ENCODE data around the gene IRF2.

IRF2 gene

DNA sequence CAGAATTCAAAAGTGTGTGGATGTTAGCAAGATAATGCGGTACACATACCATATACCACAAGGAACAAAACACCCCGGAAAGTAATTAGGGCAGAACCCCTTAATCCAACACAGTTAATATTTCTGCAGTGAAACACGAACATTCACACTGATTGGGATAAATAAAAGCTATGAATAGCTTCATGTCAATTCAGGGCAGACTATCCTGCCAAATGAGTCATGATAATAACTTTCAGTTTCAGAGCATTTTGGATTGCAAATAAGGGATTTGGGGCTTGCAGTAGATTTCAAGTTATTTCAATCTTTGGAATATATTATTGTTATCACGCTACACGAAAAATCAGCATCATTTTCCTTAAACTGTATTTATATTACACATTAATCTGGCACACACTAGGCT is 24.3 kb downstream of the IRF2 start:
- DNase-seq: no peak

DNA sequence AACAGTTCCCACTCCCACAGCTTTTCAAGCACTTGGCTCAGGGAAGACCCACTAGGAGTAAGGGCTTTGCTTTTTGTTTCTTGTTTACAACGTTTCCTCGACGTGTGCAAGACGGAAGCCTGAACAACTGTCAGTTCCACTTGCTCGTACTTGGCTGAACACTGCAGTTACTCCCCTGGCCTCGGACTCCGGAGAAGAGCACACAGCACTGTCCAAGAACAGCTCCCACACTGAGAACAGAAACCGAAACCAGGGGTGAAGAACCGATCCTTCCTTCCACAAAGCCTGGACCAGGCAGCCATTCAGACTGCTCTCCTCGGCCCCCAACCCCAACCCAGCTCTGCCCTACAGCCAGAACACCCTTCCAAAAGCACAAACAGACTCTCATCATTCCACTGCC is 25.5 kb downstream of the IRF2 start:
- DNase-seq: no peak

DNA sequence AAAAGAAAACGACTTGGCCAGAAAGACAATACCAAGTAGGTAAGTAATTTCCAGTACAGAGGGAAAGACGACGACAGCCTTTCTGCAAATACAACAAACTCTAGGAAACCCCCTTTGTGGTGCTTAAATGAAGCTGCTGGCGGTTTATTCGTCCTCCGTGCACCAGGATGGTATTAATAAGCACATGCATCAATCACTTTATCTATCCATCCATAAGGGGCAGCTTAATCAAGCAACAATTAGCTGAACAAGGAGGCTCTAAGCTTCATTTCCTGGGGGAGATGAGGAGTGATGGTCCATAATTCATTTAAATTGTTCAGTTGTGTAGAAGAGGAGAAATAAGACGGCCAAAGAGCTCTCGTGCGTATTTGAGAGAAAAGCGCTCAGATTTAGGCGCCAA is 26.2 kb downstream of the IRF2 start:
- no peak for DNase-seq

DNA sequence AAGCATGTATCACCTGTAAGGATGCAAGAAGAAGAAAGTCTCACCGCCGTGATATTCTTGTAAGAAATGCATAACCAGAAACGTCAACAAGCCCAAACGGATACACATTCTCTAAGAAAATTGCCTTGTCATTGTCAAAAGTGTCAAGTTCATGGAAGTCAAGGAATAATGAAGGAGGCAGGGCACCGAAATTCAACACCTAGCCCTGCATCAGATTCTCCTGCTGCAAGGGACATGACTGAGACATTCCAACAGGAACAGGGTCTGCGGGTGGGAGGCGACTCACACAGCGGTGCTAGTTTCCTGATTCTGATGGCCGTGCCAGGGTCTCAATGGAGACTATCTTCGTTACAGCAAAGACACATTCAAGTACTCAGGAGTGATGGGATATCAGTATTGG is 26.7 kb downstream of the IRF2 start:
- no peak for DNase-seq

DNA sequence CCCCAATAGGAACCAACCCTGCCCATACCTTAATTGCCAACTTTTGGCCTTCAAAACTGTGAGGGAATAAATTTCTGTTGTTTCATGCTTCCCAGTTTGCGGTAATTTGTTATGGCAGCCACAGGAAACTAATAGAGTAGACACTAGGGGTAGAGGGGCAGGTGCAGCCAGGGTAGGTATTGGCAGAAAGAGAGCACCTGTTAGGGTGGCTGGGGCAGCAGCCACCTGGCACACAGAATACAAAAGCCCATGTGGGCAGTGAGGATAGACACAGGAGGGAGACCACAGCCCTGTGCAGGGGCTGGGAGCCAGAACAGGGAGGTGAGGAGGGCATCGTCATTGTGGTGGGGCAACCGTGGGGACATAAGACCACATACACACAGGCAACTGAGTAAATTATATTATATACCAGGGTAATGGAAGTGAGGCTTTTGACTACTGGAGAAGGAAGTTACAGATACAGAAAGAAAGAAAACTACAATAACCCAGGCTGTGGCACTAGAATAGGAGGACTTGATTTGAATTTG is 28.2 kb downstream of the IRF2 start:
- no peak for DNase-seq

DNA sequence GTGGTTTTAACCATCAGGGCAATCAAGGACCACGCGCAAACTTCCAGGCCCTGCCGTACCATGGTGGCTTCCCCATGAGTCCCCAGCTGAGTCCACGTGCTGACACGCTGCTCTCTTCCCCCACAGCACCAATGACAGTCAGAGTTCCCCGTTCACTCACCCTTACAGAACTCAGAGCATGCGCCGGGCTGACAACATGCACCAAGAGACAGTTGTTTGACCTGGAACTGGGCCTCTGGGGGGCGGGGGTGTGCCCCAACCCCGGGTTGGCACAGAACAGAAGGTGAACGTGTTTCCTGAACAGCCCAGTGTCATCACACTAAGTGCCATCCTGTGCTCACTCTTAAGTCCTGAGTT is 29.4 kb downstream of the IRF2 start:
- DNase-seq: no peak

DNA sequence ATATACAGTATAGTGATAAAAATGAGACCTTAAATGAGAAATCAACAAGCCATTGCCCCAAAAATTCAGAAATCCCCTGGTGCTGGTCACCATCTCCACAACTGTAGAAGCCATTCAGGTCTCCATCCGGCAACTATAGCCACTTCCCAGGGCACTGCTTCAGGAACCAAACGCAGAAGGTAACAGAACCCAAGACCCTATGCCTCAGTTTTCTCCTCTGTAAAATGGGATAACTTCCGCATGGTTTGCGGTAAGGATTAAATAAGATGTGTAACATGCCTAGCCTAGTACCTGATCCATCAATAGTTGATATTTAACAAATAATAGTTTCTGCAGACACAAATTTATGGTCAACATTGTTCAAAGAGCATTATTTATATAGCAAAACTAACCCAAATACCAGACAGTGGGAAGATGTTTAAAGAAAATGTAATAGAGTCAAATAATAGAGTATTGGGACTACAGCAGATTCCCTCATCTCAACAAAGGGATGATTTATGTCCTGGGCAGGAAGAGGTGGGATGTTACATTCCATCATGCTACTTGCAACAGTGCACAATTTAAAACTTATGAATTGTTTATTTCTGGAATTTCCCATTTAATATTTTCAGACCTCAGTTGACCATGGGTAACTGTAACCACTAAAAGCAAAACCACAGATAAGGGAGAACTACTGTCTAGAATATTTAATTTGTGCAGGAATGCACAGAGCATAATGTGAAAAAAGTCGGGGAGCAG is 30.0 kb downstream of the IRF2 start:
- no peak for DNase-seq

DNA sequence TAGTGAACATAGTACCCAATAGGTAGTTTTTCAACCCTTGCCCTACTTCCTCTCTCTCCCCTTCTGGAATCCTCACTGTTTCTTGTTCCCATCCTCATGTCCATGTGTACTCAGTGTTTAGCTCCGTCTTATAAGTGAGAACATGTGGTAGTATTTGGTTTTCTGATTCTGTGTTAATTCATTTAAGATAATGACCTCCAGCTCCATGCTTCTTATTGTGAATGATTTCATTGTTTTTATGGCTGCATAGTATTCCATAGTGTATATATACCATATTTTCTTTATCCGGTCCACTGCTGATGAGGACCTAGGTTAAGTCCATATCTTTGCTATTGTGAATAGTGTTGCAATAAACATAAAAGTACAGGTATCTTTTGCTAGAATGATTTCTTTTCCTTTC is 31.0 kb downstream of the IRF2 start:
- no peak for DNase-seq

DNA sequence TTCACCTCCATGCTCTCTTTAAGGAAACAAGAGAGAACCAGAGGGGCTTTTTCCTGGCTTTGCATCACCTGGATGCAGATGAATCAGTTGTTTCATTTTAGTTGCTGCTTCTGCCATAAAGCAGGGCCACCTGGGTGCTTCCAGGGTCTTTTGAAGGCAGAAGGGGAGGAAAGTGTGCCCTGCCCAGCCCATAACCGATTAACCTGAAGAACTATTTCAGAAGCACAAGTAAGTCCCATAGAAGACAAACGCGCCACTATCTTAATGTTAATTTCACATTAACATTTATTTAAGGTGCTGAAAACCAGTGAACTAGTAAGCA is 32.1 kb downstream of the IRF2 start:
- DNase-seq: no peak

DNA sequence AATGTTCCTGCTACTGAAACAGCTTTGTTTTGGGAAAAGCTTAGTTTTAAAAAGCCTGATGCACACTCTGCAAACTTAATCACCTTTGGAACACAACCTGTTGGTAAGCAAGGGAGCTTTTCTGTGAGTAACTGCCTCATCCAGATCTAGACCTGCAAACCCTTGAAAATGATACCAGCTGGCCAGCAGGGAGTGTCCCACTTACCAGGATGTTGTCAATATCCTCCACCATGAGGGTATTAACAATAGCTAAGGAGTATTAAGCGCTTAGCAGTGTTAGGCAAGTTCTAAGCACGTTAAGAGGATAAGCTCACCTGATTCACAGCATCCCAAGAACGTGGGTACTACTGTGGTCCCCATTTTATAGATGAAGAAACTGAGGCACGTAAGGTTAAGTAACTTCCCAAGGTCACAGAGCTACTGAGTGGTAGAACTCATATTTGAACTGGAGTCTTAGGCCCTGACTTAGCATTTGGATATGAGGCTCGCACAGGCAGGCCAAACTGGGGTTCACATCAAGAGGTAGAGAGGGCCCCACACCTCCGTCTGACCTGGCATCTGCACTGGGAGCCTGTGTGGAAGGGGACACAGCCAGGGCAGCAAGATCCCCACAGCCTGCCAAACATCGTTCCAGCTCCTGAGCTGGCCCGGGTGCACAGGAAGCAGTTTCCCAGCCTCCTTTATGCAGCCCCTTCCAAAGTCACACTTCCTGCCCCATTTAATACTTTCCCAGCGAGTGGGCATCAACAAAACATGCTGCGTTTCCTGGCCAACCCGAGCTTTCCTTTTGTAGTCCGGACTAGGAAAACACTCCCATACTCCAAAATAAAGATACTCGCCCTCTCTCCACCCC is 32.7 kb downstream of the IRF2 start:
- DNase-seq: no peak

DNA sequence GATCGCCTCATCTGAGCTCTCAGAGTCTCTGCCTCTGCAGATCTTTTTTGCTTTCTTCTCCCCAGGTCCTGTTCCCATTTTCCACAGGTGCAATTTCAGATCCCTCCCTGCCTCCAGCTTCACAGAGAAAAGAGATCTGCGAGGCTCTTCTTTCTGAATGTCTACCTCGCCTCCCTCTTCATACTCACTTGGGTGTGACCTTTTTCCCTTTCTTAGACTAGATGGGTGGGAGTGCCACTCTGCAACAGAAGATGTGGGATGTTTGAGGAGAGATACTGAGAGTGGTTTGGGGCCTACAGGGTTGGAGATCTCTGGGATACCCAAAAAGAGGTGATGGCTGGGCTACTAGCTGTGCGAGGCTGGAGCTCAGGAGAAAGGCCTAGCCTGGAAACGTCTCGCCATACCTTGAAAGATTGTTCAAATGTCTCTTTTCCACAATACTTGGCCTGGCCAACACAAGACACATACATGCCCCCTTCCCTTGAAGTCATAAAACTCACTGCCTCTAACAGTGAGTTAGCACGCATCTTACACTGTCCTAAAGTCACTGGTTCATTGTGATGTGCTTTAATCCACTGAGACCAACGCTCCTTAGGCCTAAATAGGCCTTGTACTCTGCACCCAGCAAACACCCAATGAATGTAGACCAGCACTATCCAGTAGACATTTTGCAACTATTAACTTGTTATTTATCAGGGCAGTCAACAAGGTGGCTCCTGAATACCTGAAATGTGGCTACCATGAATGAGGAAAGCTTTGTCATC is 33.6 kb downstream of the IRF2 start:
- no peak for DNase-seq

DNA sequence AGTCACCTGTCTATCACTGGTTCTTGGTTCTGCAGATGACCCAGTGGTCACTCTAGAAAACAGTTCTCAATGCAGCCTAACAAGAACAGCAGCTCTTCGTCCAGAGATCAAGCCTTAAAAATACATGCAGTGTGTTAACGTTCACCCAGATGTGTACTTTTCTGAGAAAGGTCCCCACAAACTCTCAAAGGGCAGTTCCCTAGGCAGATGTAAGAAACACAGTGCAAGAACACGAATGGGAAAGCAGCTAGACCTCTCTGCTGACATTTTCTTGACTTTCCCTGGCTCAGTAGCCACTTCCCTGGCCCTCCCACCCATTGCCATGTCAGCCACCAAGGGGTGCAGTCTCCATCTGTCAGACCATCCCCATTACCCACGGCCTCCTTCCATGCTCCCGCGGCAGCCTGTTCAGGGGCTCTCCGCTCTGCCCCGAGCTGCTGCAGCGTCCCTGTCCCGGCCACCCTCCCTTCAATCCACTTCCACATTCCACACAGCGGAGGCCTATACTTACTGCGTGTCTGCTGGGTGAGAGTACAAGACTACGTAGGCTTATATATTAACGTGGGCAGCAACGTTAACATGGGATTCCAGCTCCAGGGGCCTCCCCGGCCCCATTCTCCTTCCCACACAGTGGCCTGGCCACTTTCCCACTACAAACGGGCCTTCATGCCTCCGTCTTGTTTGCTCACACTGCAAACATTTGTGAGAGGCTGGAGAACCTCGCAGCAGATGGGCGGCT is 34.3 kb downstream of the IRF2 start:
- no peak for DNase-seq

DNA sequence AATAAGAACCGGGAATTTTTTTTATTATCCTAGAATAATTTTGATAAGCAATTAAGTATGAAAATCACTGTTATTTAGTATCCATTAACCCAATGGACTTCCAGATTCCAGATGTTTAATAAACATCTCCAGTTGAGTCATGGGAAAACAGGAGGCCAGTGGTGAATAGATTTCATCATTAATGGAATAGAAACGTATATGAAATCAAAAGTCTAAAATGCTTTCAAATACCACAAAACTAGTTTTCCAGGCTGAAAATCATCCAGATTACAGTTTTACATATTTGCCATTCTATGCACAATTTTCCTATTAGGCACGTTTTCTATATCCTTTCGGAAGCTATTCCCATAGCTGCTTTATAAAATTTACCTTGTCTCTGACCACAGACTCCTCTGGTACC is 35.0 kb downstream of the IRF2 start:
- DNase-seq: no peak

DNA sequence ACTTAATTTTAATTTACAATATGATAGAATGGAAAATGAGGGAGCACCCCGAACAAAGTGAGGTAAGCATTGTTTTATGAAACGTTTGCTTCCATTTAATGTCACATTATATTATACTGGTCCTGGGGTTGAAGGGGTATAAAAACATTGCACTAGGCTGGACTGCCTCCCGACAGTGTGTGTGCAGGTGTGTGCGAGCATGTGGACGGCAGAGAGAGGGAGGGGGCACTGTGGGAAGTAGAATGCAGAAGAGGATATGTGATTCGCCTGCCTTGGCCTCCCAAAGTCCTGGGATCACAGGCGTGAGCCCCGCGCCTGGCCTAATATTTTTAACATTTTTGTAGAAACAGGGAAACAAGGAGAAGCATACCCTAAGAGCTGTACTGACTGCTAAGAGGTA is 36.0 kb downstream of the IRF2 start:
- no peak for DNase-seq

DNA sequence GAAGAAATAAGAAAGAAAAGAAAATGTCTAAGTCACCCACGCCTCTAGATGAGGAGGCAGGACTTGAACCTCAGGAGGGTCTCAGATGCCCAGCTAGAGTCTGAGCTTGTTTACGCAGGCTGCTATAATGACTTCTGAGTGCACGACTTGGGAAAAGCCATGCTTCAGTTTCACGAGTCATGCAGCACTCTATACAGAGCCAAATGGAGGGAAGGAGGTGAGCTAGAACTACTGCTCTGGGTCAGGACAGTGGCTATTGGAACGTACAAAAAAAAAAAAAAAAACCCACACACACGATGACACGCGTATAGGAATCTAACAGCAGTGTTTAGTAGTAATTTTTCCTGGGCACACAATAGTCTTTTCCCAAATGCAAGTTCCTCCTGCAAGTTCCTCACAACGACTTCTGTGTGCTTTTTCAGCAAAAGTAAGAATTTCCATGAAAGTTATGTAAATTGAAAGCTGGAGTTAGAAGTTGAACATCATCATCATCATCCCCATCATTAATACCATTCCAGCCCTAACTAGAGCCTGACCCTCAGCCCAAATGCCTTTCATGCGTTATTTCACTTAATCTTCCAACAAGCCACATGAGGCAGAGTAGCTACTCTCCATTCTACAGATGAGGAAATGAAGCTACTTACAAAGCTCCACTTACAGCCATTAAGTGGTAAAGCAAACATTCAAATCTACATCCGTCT is 36.6 kb downstream of the IRF2 start:
- no peak for DNase-seq

DNA sequence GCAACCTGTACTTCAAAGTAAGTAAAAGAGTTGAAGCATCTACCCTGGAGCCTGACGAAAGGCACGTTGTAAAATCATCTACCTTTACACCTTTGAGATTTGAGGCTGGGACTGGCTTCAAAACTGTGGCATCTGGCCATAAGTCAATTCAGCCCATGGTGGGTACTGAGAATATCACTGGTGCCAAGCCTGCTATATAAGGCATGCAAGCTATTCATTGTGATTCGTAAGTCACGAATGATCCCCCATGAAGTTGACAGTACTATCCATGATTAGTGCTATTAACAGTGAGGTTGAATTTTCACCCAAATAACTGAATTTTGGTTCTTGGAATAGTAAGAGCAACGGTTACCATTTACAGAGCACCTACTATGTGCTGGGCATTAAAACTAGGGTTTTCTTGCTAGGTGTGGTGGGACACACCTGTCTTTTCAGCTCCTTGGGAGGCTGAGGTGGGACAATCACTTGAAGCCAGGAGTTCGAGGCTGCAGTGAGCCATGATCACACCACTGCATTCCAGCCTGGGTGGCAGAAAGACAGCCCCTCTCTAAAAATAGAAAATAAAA is 39.8 kb downstream of the IRF2 start:
- DNase-seq: no peak

DNA sequence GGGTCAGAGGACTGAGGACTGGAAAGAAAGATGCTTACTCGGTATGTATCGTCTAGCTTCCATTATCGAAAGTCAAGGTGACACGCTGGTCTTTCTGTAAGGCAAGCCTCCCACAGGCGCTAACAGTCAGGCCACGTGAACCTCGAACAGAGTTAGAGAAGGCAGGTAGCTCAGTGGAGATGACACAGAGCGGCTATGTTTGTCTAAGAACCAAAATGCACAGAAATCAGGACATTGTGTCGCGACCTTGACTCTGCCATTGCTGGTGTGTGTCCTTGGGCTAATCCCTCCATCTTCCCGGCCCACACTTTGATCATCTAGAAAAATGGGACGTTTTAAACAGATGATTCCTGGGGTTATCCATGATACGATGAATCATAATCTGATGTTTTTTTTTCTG is 40.3 kb downstream of the IRF2 start:
- no peak for DNase-seq

DNA sequence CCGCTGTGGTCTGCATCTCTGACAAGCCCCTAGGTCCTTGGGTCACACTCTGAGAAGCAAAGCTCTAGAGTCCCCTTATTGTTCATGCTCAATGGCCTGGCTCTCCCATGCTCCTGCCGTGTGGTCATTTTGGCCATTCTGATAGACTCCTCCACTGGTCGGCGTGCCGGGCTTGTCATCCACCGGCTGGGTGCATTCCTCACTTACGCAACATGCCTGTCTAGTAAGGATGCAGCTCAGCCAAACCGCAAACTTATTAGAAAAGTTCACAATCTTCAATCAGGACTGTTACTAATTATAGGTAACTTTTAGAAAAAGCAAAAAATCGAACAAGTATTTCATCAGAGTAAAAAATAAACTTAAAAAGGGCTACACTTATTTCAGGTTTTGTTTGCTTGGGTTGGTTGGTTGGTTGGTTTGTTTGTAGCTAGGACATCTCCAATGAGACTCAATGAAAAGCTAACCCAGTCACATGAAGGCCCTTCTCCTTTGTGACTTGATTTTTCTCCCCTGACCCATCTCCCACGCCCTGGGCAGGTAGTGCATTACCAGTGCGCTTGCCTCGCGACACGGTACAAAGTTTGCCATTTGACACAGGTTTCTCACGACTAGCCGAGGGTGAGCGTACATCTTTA is 41.0 kb downstream of the IRF2 start:
- DNase-seq: no peak

DNA sequence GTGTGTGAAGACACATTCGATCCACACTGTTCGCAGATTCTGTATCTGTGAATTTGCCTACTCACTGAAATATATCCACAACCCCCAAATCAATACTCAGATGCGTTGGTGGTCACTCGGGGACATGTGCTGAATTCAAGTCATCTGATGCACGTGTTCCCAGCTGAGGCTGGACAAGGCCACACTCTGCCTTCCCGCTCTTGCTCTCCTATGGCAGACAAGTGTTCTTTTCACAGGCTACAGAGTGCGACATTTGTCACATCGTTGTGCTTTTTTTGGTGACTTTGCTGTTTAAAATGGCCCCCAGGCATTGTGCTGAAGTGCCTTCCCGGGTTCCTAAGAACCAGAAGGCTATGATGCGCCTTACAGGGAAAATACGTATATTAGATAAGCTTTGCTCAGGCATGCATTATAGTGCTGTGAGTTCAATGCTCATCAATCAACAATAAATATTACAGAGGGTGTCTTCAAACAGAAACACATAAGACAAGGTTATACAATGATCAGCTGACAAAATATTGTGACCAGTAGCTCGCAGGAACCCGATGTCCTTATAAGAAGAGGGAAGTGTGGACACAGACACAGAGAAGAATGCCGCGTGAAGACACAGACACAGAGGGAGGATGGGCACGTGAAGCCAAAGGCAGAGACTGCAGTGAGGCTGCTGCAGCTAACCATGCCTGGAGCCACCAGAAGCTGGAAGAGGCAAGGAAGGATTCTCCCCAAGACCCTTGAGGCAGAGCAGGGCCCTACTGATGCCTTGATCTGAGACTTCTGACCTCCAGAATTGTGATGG is 42.0 kb downstream of the IRF2 start:
- DNase-seq: no peak

DNA sequence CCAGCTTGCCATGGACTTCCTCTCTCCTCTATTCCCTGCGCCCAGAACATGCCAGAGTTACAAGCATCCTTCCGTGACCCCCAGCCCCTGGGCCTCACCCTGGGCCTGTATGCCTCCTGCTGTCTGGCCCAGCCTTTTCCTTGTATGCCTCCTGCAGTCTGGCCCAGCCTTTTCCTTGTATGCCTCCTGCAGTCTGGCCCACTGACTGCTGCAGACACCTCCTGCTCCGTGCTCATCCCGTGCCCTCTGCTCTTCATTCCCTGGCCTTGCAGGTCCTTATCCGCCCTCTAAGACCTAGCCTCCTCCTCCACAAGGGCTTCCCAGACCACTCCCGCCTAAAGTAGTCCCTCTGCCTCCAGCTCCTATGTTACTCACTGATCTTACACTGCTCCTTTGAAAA is 44.2 kb downstream of the IRF2 start:
- no peak for DNase-seq

DNA sequence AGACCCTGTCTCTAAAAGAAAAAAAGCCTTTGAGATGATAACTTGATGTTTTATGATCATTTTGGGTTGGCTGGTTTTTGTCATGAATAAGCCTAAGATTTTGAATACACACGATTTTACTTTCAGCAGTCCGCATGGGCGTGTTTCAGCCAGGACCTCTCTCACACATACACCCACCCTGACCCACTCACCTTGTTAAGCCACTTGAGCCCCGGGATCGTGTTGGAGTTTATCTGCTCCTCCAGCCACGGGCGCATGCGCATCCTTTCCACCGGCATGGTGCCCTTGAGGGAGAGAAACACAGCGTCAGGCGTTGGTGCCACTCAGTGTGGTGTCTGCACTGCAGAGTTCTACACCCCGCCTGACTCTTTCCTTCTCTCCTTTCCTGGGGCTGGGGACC is 45.6 kb downstream of the IRF2 start:
- DNase-seq: no peak
